Posterior cingulate gyrus (tissue), 11 donors: ENCODE data around the gene GPR65.

Experiments used
- DNase-seq, 10 donors: peaks; one replicate each; pipeline versions ENCODE4 v3.0.0 to v3.0.0-alpha.2; 2020 to 2021; ENCODE audit warnings: mixed read lengths in 3 of 10
- intact Hi-C: fragments of 100-400 bp; cut with DNase I; formaldehyde crosslinking; loops from one replicate; pipeline ENCODE4 v1.15.1; 2023

GPR65 gene

DNA sequence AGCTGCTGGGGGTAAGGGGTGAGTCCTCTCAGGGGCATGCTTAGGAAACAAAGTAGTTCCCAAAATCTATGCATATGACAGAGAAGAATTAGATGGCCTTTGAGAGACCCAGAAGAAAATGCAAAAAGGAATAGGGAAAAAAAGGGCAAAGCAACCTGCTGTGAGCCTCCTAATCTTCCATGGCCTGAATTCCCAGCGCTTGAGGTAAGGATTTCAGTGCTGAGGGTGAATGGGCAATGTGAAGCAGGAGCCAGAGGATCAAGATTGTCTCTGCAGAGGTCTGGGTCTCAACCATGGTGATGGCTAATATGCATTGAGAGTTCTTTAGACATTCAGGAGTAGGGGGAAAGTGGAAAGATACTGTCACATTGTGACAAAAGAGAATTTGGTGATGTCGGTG, 31.5 kb downstream of the GPR65 start:
- intact Hi-C loops: no loop called here
- DNase-seq: no peak

DNA sequence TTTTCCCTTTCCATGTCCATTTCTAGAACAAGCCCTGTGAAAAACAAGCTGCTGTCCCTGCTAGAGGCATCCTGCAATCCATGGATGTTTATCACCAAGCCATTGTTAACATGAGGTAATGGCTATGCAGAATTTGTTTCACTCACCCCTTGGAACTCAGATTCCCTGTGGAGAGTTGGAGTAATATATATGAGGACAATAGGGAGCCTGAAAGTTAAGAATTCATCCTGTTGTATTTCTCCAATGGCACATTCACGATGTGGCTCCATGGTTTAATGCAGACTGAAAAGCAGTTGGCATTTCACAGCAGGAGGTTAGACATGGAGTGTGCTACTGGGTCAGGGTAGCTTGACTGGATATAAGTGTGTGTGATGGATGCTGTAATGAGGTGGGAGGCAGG, 32.4 kb downstream of the GPR65 start:
- no peak for DNase-seq
- intact Hi-C loops: no loop called here

- DNase-seq: no peak
- intact Hi-C loops: no loop called here
These were observed 34.3 kb downstream of the GPR65 start for GRCh38 chr14:88039197-88039596.

DNA sequence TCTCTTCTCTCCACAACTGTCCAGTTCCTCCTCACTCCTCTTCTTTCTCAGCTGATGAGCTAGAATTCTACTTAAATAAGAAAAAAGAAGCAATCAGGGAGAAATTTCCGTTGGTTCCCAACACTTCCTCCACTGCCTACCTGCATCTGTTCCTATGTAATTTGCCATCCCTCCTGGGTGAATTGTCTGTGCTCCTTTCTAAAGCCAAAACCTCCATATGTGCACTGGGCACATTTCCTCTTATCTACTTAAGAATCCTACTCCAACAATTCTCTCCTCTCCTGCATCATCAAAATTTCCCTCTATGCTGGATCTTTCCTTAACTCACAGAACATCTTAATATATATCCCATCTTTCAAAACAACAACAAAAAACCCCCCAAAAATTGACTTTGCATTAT, 35.2 kb downstream of the GPR65 start:
- no peak for DNase-seq
- intact Hi-C loops: no loop called here

- intact Hi-C loops: no loop called here
- no peak for DNase-seq
These were observed 38.9 kb downstream of the GPR65 start for GRCh38 chr14:88043529-88044443.

- DNase-seq: no peak
- intact Hi-C loops: no loop called here
These were observed 39.5 kb downstream of the GPR65 start for GRCh38 chr14:88044444-88044758.

DNA sequence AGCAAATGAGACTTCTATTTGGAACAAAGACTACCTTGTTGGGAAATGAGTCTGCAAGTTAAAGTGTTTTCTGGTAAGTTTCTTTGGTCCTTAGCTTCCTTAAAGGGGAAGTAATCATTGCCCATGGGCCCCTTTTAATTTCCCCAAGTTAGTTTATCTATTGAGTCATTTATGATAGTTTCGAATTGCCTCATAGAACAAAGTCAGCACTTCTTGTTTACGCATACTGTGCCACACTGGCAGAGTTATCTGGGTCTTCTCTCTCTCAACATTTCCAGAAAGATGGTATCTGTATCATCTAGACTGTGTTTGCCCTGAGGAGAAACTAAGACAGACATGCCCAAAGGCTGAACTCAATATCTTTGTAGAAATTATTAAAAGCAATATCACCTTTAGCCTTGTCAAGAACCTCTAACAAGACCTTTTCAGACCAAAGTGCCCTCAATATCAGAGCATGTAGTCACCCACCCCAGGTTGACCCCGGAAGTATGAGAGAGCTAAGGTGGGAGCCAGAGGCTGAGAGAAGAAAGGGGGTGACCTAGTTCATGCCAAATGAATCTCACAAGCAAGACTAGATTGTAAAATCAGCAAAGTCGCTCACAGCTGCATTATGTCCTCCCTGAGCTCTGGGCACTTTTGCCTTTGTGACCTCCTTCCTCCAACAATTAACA, 40.0 kb downstream of the GPR65 start:
- DNase-seq: no peak
- intact Hi-C loops: no loop called here

GRCh38 chr14:88045705-88046104, 40.8 kb downstream of the GPR65 start:
- intact Hi-C loops: no loop called here
- no peak for DNase-seq

DNA sequence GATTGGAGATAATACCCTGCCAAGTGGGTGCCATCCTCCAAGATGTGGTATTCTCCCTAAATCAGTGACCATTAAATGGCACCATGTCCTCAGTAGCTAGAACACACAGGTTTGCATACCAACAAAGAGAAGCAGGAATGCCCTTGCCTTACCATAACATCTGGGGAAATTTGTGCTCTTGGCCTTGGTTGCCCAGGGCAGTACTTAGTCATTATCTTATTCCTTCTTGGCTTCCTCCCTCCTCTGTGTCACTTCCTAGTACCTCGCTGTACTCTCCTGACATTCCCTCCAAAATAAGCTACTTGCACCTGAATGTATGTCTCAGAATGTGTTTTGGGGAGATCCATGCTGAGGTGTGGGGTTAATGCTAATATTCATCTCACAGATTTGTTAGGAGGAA, 43.4 kb downstream of the GPR65 start:
- DNase-seq: no peak
- intact Hi-C loops: no loop called here

- DNase-seq: no peak
- intact Hi-C loops: no loop called here
These were observed 44.3 kb downstream of the GPR65 start for GRCh38 chr14:88049266-88049665.

- DNase-seq: no peak
- intact Hi-C loops: no loop called here
These were observed 45.0 kb downstream of the GPR65 start for GRCh38 chr14:88049936-88050335.

DNA sequence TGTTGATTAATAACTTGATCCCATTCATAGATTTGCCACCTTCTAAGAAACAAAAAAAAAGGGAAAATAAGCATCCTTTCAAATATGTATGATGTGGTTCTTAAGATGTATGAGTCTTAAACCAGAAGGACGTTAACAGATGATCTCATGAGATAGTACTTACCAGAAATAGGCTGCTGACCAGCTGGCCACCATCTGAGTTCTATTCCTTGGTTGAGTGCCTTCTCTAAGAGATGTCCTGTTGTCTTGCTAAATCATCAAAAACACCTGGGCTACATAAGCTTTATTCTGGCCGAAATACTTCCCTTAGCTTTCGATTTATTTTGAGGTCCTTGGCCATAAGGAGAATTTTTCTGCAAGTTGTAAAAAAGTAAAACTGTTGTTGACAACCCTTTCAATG, 55.6 kb downstream of the GPR65 start:
- DNase-seq: no peak
- intact Hi-C loops: no loop called here

- no peak for DNase-seq
- intact Hi-C loops: no loop called here
These were observed 58.9 kb downstream of the GPR65 start for GRCh38 chr14:88063811-88064210.
